HFF-Myc (cell line): ENCODE results near the gene ESR1.

Source experiments
- DNase-seq: peaks from one replicate; pipeline ENCODE4 v3.0.0-alpha.2; 2011; ENCODE audit warnings: low read depth; ENCODE audit errors: extremely low read depth
- H3K4me3 ChIP-seq: replicated peaks from 2 replicates; pipeline ENCODE4 v1.5.1; 2011; ENCODE audit warnings: low read depth, mild to moderate bottlenecking, control low read depth, low read length
- TF ChIP-seq, protein P1 (sequence below): IDR thresholded peaks from 2 replicates; pipeline ENCODE4 v1.5.1; 2012; ENCODE audit warnings: mild to moderate bottlenecking, low read depth, low read length, control low read depth; ENCODE audit errors: missing control alignments

ESR1 gene

DNA sequence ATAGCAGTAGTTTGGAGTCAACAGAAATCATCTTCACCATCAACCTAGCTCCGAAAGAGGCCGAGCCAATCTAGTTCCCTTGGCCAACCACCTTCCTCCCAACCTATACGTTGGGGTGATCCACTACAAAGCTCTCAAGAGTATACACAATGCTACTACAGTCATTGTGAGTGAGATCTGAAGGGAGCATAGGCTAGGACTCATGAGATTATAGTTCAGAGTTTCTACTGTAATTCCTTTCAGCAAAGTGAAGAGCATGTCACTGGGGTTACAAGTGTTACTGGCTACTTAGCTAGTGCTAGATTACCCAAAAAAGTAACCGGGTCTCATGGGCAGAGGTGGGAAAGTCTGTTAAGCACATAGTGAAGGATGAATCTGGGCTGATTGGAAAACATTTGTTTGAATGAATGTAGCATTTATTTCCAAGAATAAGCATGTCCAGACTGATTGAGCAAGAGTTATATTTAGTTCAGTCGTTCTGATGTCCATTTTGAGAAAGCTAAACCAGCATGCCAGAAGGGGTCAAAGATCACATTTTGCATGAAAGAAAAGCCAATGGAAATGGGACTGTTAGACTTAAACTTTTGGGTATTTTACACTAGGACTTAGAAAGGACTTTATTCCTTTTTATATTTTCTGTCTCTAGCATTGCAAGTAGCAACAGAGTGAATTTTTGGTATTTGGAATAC is 10.5 kb upstream of the ESR1 start:
- TF ChIP-seq, protein P1, sequence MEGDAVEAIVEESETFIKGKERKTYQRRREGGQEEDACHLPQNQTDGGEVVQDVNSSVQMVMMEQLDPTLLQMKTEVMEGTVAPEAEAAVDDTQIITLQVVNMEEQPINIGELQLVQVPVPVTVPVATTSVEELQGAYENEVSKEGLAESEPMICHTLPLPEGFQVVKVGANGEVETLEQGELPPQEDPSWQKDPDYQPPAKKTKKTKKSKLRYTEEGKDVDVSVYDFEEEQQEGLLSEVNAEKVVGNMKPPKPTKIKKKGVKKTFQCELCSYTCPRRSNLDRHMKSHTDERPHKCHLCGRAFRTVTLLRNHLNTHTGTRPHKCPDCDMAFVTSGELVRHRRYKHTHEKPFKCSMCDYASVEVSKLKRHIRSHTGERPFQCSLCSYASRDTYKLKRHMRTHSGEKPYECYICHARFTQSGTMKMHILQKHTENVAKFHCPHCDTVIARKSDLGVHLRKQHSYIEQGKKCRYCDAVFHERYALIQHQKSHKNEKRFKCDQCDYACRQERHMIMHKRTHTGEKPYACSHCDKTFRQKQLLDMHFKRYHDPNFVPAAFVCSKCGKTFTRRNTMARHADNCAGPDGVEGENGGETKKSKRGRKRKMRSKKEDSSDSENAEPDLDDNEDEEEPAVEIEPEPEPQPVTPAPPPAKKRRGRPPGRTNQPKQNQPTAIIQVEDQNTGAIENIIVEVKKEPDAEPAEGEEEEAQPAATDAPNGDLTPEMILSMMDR = no peak
- H3K4me3 ChIP-seq = no peak overlapping the region
- DNase-seq = no peak

DNA sequence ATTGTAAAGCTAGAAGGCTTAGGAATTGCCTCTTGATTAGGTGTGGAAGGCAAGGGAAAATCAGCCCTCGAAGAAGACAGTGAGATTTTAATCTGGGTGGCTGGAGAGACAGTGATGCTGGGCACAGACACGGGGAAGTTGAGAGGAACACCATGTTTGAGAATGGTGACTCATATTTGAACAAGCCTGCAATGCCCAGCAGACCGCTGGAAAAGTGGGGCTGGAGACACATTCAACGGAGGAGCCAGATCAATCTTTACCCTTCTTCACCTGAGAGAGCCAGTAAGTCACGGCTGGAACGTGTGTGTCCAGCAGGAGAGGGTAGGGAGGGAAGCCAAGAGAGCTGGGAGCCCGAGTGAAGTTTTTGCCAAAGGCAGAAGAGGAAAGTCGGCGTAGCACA is 3.7 kb upstream of the ESR1 start:
- no peak for DNase-seq
- H3K4me3 ChIP-seq = no peak overlapping the region
- TF ChIP-seq, protein P1 = no peak

DNA sequence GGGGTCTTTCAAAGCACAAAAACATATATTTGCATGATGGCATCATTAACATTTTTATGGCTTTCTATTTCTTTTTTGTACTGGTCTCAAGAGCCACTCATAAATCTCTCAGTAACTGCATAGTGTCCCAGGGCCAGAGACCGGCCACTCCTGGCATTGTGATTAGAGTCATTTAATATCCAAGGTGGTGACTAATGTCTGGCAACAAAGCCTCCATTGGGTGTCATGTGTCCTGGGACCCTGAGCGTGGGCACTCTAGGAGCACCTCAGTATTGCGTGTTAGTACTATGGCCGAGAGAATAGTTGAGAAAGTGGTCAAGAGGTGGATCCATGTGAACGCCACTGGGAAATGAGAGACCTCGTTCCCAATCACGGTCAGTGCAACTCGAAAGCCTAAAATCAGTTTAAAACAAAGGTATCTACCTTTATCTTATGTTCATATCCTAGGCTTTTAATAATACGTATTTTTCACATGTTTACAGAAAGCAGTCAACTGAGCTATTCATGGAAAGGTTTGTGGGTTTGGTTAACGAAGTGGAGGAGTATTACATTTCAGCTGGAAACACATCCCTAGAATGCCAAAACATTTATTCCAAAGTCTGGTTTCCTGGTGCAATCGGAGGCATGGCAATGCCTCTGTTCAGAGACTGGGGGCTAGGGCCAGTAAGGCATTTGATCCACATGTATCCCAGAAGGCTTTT is 2.7 kb upstream of the ESR1 start:
- TF ChIP-seq, protein P1 = no peak
- no peak overlapping the region for H3K4me3 ChIP-seq
- no peak for DNase-seq

DNA sequence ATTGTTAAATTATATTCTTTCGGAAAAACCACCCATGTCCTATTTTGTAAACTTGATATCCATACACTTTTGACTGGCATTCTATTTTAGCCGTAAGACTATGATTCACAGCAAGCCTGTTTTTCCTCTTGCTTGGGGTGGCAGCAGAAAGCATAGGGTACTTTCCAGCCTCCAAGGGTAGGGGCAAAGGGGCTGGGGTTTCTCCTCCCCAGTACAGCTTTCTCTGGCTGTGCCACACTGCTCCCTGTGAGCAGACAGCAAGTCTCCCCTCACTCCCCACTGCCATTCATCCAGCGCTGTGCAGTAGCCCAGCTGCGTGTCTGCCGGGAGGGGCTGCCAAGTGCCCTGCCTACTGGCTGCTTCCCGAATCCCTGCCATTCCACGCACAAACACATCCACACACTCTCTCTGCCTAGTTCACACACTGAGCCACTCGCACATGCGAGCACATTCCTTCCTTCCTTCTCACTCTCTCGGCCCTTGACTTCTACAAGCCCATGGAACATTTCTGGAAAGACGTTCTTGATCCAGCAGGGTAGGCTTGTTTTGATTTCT is 2.1 kb upstream of the ESR1 start:
- no peak overlapping the region for H3K4me3 ChIP-seq
- no peak for DNase-seq
- TF ChIP-seq, protein P1 = no peak

DNA sequence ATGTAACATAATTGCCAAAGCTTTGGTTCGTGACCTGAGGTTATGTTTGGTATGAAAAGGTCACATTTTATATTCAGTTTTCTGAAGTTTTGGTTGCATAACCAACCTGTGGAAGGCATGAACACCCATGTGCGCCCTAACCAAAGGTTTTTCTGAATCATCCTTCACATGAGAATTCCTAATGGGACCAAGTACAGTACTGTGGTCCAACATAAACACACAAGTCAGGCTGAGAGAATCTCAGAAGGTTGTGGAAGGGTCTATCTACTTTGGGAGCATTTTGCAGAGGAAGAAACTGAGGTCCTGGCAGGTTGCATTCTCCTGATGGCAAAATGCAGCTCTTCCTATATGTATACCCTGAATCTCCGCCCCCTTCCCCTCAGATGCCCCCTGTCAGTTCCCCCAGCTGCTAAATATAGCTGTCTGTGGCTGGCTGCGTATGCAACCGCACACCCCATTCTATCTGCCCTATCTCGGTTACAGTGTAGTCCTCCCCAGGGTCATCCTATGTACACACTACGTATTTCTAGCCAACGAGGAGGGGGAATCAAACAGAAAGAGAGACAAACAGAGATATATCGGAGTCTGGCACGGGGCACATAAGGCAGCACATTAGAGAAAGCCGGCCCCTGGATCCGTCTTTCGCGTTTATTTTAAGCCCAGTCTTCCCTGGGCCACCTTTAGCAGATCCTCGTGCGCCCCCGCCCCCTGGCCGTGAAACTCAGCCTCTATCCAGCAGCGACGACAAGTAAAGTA is 547 bp upstream of the ESR1 start:
- TF ChIP-seq, protein P1 = no peak
- 0 out of 2 replicates have a peak overlapping the region, but pooled peaks have one; percentile 4 for H3K4me3 ChIP-seq
- DNase-seq = no peak

DNA sequence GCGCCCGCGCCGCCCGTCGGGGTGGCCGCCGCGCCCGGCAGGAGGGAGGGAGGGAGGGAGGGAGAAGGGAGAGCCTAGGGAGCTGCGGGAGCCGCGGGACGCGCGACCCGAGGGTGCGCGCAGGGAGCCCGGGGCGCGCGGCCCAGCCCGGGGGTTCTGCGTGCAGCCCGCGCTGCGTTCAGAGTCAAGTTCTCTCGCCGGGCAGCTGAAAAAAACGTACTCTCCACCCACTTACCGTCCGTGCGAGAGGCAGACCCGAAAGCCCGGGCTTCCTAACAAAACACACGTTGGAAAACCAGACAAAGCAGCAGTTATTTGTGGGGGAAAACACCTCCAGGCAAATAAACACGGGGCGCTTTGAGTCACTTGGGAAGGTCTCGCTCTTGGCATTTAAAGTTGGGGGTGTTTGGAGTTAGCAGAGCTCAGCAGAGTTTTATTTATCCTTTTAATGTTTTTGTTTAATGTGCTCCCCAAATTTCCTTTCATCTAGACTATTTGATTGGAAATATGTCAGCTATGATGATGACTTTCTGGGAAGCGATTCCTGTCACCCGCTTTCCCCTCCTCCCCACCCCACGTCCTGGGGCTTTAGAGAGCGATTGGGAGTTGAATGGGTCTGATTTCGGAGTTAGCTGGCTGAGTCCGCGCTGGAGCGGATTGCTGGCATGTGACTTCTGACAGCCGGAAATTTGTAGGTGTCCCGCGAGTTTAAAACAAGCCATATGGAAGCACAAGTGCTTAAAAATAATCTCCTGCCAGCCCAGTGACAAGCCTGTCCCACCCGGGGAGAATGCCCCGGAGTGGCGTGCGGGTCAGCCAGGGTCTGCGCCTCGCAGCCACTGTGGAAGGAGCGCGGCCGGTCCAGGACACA is 1.1 kb downstream of the ESR1 start:
- H3K4me3 ChIP-seq = peak overlapping the region; percentile 4
- no peak for DNase-seq
- TF ChIP-seq, protein P1 = no peak
